ENCODE data around the gene MID1.

Gene MID1

DNA sequence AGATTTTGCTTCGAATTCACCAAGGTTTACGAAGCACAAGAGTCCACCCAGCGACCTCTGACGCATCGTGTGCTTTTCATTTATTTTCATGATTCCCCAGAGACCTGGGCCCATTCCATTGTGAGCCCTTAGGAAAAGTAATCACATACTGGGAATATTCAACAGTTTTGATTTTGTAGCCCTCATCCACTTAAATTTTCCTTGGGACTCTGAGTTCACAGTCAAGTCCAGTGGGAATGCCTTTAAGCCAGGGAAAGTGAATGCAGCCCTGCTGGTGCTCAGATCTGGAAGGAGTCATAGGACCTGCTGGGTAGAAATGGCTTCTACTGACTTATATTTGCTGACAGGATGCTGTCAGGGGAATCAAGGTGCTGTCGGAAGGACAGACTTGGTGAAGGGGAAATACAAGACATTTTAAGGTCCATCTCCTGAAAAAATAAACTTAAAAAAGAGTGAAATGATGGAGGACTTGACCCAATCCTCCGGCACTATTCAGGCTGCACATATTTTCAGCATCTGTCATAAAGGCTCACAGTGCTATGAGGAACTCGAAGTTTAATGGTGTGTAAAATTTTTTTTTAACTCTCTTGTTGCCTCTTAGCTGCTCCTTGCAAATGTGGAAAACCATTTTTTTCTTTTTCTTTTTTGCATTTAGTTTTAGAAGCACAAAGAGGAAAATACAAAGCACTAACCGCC is 204.9 kb downstream of the MID1 start:
- DNase-seq = peak; percentile 33

DNA sequence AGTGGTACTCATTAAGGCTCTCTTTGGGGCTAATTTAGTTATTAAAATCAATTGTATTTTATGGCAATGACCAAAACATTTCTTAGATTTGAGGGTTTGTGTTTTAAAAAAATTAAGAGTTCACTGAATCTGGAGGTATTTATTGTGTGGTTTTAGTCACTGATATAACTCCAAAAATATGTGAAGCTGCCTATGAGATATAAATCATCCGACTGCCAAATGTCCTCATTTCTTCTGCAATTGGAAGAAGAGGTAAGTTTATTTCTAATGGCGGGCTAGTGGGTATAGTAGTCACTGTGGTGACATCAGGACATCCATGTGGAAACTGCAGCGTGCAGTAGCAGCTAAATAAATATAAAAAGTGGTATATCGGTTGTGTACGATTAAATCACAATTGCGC is 205.5 kb downstream of the MID1 start:
- peak; percentile 47 for DNase-seq

DNA sequence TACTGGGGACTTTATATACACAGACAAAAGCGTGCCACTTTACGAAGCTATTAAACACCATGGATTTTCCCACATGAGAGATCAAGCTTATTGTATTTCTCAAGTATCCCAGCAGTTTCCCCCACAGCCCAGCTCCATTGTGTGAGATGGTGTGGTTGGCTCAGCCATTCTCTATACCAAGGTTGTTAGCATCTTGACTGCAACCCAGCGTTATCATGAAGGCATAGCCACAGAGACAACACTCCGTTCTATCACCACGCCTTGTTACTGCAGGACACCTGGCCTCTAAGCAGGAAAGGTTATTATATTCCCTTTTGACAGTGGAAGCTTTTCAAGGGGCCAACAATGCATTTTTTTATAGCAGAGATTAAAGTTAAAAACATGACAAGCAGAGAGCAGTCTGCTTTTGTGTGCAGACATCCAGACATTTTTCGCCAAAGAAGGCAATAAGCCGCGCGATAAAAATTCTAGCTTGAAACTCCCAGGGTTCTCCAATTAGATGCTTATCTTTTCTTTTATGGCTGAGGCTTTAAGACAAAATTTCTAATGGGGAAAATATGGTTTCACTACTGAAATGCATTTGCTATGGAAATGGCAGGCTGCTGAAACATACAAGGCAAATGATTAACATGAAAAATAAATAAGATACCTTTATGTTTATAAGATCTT is 206.1 kb downstream of the MID1 start:
- DNase-seq = no peak

GRCh38 chrX:10404436-10404835 is 215.9 kb downstream of the MID1 start:
- peak; percentile 50 for DNase-seq

- peak; percentile 2 for DNase-seq
These were observed 219.1 kb downstream of the MID1 start for GRCh38 chrX:10401239-10401638.

DNA sequence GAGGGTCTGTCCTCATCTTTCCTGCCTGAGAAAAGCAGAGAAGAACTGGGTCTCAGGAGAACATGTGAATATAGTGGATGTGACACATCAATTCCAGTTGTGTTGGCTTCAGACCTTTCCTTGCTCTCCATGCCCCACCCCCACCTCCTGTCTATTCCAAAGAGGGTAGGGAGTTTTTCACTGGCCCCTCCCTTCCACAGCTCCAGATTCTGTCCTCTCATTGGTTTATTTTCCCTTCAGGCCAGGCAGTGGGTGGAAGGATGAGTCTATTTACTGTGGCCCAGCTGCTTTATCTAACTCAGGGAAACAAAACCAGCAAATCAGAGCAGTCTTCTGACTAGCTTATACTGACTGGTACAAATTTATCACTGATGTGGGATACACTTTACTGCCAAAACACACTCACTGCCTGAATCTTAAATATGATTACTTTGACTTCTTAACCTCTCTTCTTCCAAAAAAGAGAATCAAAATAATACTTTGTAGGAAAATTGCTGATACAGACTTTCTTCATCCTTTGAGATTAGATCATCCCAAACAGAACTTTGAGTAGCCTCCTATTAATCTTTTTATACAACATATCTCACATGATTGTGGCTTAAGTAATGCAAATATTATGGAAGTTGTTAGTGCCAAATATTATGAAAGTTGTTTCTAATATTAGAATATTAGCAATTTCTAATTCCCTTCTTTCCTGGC is 221.2 kb downstream of the MID1 start:
- DNase-seq = no peak

DNA sequence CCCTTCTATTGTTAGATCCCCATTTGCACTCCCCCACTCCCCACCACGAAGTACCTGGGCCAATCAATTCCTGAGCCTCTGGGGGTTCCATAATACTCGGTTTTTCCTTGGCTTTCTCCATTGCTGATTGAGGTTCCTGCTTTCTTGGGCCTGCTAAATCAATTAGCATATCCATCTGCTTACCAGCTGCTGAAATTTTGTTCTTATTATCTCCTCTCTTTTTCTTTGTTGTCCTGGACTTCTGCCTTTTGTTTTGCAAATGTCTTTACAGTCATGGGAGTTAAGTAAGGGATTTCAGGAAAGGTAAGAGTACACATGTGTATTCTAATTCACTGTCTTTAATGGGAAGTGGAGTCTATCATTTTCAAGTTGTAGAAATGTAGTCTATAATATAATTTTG is 222.2 kb downstream of the MID1 start:
- no peak for DNase-seq

DNA sequence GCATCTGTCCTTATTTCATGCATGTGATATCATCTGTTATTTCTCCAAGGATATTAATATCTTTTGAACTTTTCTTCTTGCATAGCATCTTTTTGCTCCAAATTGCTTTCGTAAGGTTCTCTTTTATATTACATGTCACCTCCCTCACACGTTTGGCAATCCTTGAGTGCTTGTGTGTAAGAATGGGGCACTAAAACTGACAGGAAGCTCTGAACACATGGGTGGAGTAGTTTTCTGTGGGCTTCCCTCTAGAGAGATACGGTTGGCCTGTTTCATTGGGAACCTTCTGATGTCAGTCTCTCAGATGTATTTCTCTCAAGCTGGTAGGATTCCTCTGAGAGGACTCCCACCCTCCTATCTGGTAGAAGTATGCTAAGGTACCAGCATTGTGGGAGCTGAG is 223.0 kb downstream of the MID1 start:
- no peak for DNase-seq

- no peak for DNase-seq
These were observed 224.7 kb downstream of the MID1 start for GRCh38 chrX:10395643-10396042.

All from HCEC 1CT (cell line).